GM19438 (cell line): ENCODE measurements around the gene TCF20.

ENCODE experiments used
- ATAC-seq: cut with Tn5 transposase; IDR thresholded peaks from one replicate; pipeline ENCODE4 v1.9.1; 2021; ENCODE audit warnings: low read depth; ENCODE audit not compliant: unreplicated experiment

Gene TCF20

DNA sequence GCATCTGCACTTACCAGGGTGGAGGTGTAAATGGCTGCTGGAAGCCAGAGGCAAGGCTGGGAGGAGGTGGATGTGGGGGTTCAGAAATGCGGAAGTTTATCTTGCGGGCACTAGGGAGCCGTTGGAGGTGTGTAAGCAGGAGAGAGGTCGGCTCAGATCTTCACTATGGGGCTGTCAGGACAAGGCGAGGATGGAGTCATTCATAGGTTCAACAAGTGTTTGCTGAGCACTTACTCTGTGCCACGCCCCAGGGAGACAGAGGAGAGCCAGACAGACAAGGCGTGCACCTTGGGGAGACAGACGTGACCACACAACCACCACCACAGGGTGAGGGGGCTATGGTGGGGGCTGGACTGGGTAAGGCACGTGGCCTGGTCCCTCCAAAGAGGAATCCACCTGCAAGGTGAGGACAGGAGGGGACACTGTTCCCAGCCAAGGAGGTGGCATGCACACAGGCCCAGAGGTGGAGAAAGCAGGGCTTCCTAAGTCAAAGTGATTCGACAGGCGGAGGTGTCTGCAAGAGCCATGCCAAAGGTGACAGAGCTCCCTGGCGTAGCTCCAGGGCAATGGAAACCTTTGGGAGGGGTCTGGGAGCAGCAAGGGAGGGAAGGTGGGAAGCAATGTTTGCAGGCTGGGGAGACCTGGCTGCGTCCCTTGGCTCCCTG, 30.8 kb upstream of the TCF20 start:
- no peak for ATAC-seq

DNA sequence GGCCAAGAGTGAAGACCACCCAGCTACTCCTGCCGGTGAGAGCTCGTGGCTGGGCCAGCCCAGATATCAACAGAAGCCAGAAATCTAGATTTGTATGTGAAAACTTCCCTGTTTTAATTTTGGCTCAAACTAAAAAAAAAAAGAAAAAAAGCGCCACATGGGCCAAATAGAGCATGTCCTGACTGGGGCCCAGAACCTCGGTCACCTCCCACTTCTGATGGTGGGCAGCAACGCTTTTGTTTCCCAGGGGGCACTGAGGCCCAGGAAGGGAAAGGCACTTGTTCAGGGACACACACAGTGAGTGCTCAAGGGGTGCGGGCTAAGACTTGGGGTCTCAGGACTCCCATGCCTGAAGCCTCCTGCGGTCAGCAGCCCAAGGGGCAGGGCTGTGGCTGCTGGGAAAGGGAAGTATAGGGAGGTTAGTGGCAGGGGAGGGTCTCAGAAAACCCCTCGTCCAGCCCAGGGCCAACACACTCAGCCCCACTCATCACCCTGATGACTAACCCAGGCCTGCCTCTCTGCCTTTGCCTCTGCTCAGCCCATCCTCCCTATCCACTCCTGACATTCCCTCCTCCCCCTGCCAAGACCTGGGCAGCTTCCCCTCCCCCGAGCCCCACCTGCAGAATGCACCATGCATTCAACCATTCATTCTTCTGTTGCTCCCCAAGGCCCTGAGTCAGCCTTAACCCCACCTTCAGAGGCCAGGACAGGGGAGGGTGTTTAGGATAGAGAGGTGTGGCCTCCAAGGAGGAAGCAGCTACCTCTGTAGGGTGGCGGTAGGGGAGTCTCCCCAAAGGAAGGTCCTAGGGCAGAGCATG, 30.0 kb upstream of the TCF20 start:
- peak; percentile 63 for ATAC-seq

DNA sequence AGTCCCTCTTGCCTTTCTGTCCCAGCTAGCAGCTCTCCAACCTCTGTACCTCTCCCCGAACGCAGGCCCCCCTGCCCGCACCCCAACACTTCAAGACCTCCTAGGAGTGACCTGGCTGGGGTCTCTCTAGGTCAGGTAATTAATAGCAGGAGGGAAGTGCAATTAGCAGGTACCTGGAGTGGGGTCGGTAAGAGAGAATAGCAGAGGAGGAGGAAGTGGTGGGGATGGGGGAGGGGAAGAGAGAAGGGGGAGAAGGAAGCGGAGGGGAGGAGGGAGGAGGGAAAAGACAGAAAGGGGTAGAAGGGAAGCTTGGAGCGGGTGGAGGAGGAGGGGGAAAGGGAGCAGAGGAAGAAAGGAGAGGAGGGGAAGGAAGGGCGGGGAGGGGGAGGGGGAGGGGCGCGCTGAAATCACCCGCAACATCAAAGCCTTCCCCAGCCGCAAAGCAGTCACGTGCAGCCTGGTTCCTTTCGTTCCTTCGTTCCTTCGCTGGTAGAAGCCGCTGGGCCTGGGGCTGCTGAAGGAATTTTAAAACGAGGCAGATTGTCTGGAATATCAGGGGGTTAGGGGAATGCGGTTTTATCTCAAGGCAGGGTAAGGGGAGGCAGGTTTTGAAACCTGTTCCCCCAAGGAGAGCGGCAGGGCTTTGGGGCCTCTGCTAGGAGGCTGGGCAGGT, 29.3 kb upstream of the TCF20 start:
- no peak for ATAC-seq

DNA sequence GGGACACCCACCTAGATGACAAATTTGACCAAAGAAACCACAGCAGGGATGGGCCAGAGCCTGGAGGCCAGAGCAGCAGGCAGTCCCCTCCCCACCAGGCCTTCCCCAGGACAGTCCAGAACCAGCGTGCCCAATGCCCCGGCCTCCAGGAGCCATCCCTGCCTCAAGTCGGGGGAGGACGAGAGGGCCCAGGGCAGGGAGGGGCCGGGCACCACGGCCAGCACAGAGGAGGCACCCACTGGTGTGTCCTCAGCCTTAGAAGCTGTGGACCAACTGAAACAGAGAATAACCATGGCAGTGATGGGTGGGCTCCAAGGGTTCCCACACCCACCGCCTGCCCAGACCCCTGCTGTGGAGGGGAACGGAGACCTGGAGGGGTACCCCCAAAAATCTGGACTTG, 28.3 kb upstream of the TCF20 start:
- no peak for ATAC-seq

DNA sequence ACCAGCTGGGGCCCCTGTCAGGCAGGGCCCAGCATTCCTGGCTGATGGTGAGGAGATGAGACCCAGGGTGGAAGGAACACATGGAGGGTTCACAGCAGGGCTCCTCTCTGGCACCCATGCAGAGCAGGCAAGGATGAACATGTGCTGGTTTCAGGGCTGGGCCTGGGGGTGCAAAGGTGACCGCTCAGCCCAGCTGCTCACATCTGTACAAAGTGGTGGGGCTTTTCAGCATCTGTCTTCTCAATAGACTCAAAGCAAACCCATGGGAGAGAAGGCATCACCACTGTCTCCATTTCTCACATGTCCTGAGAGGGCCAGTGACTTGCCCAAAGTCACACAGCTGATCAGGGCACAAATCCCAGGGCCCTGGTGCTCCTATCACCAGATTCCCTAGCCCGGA, 27.3 kb upstream of the TCF20 start:
- ATAC-seq = no peak

DNA sequence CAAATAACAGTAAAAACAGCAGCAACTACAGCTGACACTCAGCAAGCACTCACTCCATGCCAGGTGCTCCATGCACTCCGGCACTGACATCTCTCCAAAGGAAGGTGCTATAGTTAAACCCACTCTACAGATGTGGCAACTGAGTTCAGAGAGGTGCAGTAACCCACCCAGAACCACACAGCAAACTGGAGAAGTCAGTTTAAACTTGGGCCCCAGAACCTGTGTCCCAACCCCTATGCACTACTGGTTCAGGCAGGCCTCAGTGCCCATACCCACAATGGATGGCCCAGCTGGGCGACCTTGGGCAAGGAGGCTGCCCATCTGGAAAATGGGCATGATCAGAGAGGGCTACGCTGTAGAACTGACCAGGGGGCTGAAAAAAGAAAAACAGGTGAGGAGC, 26.4 kb upstream of the TCF20 start:
- ATAC-seq = no peak

DNA sequence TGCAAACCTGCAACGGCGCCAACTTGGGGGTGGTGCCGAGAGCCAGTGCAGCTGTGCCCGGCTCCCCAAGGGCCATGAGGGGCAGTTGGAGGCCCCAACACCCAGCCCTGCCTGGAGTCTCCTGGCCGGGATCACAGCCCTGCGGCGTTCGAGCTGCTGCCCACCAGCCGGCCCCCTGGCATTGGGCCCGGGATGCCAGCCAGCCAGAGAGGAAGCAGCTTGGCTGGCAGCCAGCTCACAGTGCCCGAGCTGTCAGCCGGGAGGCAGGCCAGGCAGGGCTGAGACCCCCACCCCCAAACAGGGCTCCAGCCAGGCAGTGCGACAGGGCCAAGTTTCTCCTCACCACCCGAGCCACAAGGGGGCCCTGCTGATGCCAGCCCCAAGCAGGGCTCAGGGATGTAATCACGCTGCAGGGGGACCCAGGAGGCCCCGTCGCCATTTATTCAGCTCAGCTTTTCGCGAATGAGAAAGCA, 26.0 kb upstream of the TCF20 start:
- no peak for ATAC-seq

DNA sequence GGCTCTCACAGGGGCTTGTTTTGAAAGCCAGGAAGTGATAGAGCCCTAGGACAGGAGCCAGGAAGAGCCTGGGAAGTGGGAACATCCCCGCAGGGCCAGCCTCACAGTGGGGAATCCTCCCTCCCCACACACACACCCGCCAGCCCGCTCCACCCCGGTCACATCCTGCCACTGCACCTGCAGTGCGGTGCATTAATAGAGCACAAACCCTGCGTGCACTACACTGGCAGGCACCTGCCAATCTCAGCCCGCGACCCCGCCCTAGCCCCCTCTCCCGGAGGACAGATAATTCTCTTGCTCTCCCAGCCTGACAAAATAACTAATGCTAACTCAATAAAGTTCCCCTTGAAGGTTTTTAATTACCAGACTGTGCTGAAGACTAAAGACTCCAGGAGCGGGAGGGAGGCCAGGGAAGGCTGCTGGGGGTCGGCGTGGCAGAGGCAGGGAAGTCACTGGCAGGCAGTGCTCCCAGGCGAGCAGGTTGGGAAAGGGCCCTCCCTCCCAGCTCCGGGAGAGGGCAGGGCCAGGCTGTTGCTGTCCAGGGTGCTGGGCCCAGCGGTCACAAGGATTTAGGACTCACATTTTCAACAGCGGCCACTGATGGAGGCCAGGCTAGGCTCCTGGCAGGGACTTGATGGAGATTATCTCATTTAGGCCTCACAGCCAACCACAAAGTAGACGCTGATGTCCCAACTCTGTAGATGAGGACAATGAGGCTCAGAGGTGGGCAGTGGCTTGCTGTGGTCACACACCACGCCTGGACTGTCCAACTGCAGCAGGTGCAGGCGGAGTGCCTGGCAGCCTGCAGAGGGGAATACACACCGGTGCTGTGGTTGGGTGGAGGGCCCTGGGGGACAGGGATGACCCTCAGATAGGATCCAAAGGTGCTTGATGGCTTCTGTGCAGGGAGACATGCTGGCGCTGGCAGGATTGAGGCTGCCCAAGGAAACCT, 23.9 kb upstream of the TCF20 start:
- no peak for ATAC-seq

DNA sequence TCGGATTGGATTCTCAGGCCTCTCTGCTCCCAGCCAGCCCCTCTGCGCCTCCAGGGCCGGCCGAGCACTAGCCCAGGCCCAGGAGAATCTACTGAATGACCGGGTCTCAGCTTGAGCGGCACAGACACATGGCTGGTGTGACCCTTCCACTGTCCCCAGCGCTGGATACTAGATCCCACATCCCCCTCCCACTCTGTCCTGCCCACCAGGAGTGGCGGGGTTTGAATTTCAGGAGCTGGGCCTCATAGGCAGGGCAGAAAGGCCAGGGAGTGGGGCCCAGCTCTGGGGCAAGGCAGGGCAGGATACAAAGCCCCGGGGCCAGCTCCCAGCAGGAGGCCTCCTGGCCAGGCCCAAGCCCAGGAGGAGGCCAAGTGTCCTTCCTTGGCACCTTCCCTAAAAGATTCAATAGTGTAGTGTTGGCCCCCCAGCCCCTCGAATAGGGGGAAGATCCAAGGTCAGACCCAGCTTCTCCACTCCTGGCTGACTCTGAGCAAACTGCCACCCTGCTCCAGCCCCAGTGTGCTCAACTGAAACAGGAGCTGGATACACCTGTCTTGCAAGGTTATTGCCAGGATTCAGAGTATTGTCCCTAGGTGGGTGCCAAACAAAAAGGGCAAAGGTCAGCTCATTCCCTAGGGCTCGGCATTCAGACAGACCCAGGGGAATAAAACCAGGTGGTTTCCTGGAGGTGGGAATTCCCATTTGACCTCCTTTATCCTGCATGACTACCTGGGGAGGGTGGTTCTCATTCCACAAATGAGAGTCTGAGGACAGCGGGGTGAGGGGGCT, 22.5 kb upstream of the TCF20 start:
- no peak for ATAC-seq

DNA sequence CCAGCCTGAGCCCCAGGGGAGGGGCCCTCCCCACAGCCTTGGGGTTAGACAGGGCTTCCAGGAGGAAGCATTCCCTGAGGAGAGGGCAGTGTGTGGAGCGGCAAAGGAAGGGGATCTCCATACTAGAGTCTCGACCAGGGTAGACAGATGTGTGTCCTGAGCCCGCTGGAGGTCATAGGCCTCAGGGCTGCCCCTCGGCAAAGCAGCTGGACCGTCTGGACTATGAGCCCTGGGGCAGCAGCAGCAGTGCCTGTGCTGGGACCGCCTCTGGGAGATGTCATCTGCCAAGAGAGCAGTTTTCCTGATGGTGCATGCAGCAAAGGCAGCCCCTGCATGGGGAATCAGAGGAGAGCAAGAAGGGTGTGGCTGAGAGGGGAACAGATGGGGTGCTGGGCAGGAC, 20.8 kb upstream of the TCF20 start:
- no peak for ATAC-seq

DNA sequence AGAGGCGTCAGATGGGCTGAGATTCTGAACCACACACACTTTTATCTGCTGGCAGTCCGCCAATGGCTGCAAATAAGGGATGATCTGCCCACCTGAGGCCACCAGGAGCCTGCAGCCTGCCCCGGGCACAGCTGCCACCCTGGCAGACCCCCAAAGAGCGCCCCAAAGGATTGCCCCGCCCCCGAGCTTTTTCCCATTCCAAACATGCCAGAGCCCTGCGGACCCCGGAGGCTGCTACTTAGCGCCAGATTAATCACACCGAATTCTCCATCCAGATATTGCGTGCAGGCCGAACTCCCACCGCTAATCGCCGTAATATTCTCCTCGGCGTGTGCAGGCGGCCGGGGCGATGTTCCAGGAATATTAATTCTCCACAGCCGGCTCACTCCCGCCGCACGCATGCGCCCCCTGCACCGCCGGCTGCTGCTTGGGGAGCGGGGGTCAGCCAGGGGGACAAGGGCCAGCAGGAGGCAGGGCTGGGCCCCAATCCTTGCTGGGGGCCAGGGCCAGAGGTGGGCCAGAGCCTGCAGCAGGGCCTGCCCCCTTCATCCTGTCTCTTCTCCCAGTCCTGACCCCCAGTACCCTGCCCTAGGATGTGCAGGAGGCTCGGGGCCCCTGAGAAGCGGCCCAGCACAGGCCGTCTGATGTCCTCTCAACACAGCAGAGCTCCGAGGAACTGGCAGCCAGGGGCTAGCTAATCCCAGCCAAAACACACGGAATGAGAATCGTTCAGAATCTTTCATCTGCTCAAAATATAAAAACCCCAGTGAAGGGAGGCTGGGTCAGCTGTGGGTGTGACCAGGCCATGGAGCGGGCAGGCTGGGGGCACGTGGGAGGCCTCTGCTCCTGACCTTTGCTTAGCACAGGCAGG, 19.5 kb upstream of the TCF20 start:
- ATAC-seq = no peak

DNA sequence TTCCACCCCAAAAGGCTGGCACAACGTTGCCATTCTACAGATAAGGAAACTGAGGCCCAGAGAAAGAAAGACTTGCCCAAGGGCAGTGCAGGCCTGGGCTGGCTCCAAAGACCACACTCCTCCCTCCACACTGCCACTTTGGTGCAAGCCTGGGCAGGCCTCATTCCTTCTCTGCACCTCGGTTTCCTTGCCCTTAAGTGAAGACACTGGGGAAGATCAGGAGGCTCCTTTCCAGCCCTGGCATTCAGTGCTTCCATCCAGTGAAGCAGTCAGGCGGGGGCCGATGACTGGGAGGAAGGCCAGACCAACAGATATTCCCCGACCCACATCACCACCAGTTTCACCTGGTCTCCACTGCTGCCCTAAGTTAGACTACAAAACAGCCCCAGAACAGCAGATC, 18.3 kb upstream of the TCF20 start:
- no peak for ATAC-seq

DNA sequence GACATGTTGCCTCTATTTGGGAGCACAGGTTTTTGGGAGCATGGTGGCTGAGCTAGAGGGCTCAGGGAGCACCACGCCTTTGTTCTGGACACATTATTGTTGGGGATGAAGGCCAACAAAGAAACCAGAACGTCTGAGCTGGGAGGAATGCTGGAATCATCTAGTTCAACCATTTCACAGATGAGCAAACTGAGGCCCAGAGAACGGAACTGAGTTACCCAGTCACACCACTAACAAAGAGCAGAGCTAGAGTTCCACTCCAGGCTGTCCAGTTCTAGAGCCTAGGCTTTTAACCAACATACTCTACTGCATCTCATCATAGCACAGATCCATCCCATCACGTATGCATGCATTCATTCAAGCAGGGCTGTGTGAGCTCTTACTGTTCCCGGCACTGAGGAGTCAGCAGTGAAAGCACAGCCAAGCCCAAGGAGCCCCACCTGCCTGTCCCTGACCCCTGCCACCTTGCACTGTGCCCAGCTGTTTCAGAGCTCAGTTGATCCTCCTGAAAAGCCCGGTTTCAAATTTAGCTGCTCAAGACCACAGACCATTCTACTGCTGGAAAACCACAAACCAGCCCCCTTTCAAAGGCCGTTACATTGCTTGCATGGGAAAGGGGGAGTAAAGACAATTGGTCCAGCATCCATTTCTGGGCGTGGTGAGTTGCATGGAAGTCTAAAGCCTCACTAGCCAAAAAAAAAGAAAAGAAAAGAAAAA, 16.9 kb upstream of the TCF20 start:
- ATAC-seq = no peak

DNA sequence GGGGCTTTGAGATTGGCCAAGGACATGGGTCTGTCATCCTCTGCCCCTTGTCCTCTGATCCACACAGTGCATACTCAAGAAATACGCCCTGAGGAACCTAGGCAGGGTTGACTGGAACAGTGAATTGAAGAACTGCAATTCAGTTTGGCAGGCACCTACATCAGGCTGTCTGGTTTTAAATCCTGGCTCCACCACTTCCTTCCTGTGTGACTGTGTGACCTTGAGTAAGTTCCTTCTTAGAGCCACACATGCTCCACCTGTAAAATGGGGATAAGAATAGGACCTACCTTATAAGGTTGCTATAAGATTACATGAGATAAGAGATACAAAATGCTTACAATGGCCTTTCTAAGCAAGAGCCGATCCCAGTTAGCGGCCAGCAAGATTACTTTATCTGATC, 15.8 kb upstream of the TCF20 start:
- ATAC-seq = no peak

DNA sequence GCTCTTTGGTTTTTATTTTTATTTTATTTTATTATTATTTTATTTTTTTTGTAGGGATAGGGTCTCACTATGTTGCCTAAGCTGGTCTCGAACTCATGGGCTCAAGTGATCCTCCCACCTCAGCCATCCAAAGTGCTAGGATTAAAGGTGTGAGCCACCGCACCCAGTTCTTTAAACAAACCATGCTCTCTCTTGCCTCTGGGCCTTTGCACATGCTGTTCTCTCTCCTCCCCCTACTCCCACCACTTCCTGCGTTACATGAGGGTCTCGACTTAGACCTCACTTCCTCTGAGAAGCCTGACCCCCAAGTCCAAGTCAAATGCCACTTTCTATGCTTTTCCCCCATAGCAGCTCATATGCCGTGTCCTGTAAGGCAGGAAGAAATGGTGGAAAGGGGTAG, 15.2 kb upstream of the TCF20 start:
- ATAC-seq = no peak

DNA sequence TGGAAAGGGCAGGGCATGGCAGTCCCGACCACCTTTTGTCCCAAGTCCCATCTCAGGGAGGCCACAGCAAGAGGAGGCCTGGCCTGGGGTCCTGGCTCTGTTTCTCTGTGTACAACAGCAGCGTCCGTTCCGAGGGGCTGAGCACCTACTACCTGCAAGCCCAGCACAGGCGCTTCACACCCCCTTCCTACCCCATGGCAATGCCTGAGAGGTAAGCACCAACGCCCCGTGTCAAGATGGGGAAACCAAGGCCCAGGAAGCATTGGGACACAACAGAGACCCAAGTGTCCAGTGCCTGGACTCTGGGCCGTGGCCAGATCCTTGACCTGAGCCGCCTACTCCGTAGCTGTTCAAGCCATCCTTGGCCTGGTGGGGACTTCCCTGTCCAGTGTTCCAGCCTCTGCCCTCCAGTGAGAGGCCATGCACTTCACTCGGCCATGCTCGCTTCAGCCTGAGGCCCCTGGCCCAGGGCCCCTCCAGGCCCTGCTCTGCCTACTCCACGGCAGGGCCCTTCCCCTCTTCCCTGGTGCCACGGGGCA, 14.3 kb upstream of the TCF20 start:
- ATAC-seq = no peak

DNA sequence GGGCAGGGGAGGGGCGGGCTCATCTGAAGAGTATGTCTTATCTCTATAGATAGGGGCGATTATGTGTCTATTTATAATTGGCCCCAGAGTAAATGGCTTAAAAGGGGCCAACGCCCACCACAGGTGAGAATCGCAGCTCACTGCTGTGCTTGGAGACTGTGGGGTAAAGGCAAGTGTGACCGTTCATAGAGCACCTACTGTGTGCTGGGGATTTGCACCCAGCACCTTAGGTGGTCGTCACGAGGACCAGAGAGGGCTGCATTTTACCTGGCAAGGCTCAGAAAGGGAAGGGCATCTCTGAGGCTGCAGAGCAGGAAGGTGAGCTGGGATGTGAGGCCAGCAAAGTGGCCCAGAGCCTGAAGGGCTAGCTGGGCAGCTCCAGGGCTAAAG, 13.7 kb upstream of the TCF20 start:
- no peak for ATAC-seq
